ENCODE data around the gene MAEA.

MAEA gene

GRCh38 chr4:1289207-1290164, at the start of gene MAEA:
TSS of gene MAEA (plus strand) at chr4:1289891. CDS start at chr4:1289914, 23 bp downstream.
- peak; percentile 85 to 90 for DNase-seq

- no peak for DNase-seq
Measured at GRCh38 chr4:1239950-1240307, 49.8 kb upstream of the MAEA start.

GRCh38 chr4:1240721-1241465, 48.8 kb upstream of the MAEA start:
- no peak for DNase-seq

- no peak for DNase-seq
Measured at GRCh38 chr4:1241466-1241935, 48.2 kb upstream of the MAEA start.

- no peak for DNase-seq
Measured at GRCh38 chr4:1241936-1242505, 47.7 kb upstream of the MAEA start.

GRCh38 chr4:1242506-1243450, 46.9 kb upstream of the MAEA start:
- no peak for DNase-seq

- no peak for DNase-seq
Measured at GRCh38 chr4:1243451-1244080, 46.1 kb upstream of the MAEA start.

GRCh38 chr4:1244081-1244977, 45.4 kb upstream of the MAEA start:
- no peak for DNase-seq

- DNase-seq, result no peak
Measured at GRCh38 chr4:1244978-1245471, 44.7 kb upstream of the MAEA start.

- DNase-seq, result no peak
Measured at GRCh38 chr4:1245481-1246051, 44.1 kb upstream of the MAEA start.

- no peak for DNase-seq
Measured at GRCh38 chr4:1246111-1246881, 43.4 kb upstream of the MAEA start.

GRCh38 chr4:1246901-1247863, 42.5 kb upstream of the MAEA start:
- no peak for DNase-seq

- no peak for DNase-seq
Measured at GRCh38 chr4:1247864-1248244, 41.8 kb upstream of the MAEA start.

- DNase-seq, result peak; percentile 50 to 84
Measured at GRCh38 chr4:1248245-1249147, 41.2 kb upstream of the MAEA start, which contains the start of gene CTBP1. TSS of gene CTBP1 (minus strand) at chr4:1249130. CDS start at chr4:1241331, 7,799 bp downstream.

GRCh38 chr4:1249148-1249730, 40.5 kb upstream of the MAEA start:
- DNase-seq, result peak; percentile 57 to 78

- DNase-seq, result peak in 1 of 2 donors; percentile 56
Measured at GRCh38 chr4:1249731-1250526, 39.8 kb upstream of the MAEA start.
